HG03558 (cell line): ENCODE results near the gene CCDC24.

Source experiments
- ATAC-seq: cut with Tn5 transposase; IDR thresholded peaks from one replicate; pipeline ENCODE4 v1.9.1; 2021; ENCODE audit warnings: moderate number of reproducible peaks; ENCODE audit not compliant: unreplicated experiment; ENCODE audit errors: extremely low read depth

Gene CCDC24

GRCh38 chr1:43962324-43962723, 29.1 kb upstream of the CCDC24 start:
- ATAC-seq = no peak

- no peak for ATAC-seq
Observed at GRCh38 chr1:43963006-43963405, 28.4 kb upstream of the CCDC24 start.

GRCh38 chr1:43963890-43964289, 27.5 kb upstream of the CCDC24 start:
- ATAC-seq = no peak

GRCh38 chr1:43965316-43965715, 26.1 kb upstream of the CCDC24 start:
- ATAC-seq = no peak

GRCh38 chr1:43968348-43968948, 23.0 kb upstream of the CCDC24 start:
- no peak for ATAC-seq

- no peak for ATAC-seq
Observed at GRCh38 chr1:43969416-43969745, 22.0 kb upstream of the CCDC24 start.

- no peak for ATAC-seq
Observed at GRCh38 chr1:43969746-43970466, 21.5 kb upstream of the CCDC24 start, which contains the start of gene DPH2. Gene DPH2 (plus strand): TSS chr1:43970010. CDS start chr1:43970176, 166 bp downstream.

- ATAC-seq = no peak
Observed at GRCh38 chr1:43970502-43970901, 20.9 kb upstream of the CCDC24 start.

GRCh38 chr1:43970911-43971310, 20.5 kb upstream of the CCDC24 start:
- ATAC-seq = no peak

GRCh38 chr1:43971336-43971980, 19.9 kb upstream of the CCDC24 start:
- ATAC-seq = no peak

GRCh38 chr1:43973981-43974442, 17.4 kb upstream of the CCDC24 start:
- ATAC-seq = no peak

GRCh38 chr1:43974443-43975248, 16.8 kb upstream of the CCDC24 start, which contains the start of gene ATP6V0B:
Gene ATP6V0B (plus strand): TSS chr1:43974960. CDS start chr1:43975041, 81 bp downstream.
- no peak for ATAC-seq

- ATAC-seq = no peak
Observed at GRCh38 chr1:43975249-43975961, 16.0 kb upstream of the CCDC24 start.

- no peak for ATAC-seq
Observed at GRCh38 chr1:43976045-43976444, 15.4 kb upstream of the CCDC24 start.

- no peak for ATAC-seq
Observed at GRCh38 chr1:43976890-43977289, 14.5 kb upstream of the CCDC24 start.

- ATAC-seq = no peak
Observed at GRCh38 chr1:43977376-43978263, 13.8 kb upstream of the CCDC24 start.

GRCh38 chr1:43978264-43978550, 13.2 kb upstream of the CCDC24 start:
- ATAC-seq = no peak

- no peak for ATAC-seq
Observed at GRCh38 chr1:43978551-43979260, 12.7 kb upstream of the CCDC24 start, which contains the start of gene B4GALT2. Gene B4GALT2 (plus strand): TSS chr1:43979210. CDS start chr1:43981161, 1,951 bp downstream.

- no peak for ATAC-seq
Observed at GRCh38 chr1:43979261-43979527, 12.2 kb upstream of the CCDC24 start.
